Measurements from ENCODE around the gene ITSN1.
A peak's percentile ranks its signal among the peaks of the same experiment; 100 is the strongest.
"Not testable (repeated sequence)": the region's sequence is repeated elsewhere in the genome, so short reads cannot be mapped to it uniquely, and the experiment has no call there.

ITSN1 gene

GRCh38 chr21:33642027-33642895 is at the start of gene ITSN1:
TSS of gene ITSN1 (plus strand) at chr21:33642501. CDS start at chr21:33718829, 76,328 bp downstream.
- peak; percentile 99 to 100 (median 99) for DNase-seq (ENCODE audit: low read depth in 3 of 3)

GRCh38 chr21:33598051-33598450 is 44.2 kb upstream of the ITSN1 start:
- DNase-seq (ENCODE audit: low read depth in 3 of 3) = no peak

GRCh38 chr21:33608559-33608958 is 33.7 kb upstream of the ITSN1 start:
- DNase-seq (ENCODE audit: low read depth in 3 of 3) = no peak

GRCh38 chr21:33611006-33611744 is 31.1 kb upstream of the ITSN1 start:
- DNase-seq (ENCODE audit: low read depth in 3 of 3) = no peak

GRCh38 chr21:33617565-33617964 is 24.7 kb upstream of the ITSN1 start:
- not testable (repeated sequence) for DNase-seq (ENCODE audit: low read depth in 3 of 3)

GRCh38 chr21:33618407-33618806 is 23.9 kb upstream of the ITSN1 start:
- DNase-seq (ENCODE audit: low read depth in 3 of 3) = no peak

GRCh38 chr21:33619726-33620125 is 22.6 kb upstream of the ITSN1 start:
- no peak for DNase-seq (ENCODE audit: low read depth in 3 of 3)

GRCh38 chr21:33622253-33622652 is 20.0 kb upstream of the ITSN1 start:
- no peak for DNase-seq (ENCODE audit: low read depth in 3 of 3)

GRCh38 chr21:33626151-33626550 is 16.1 kb upstream of the ITSN1 start:
- not testable (repeated sequence) for DNase-seq (ENCODE audit: low read depth in 3 of 3)

- no peak for DNase-seq (ENCODE audit: low read depth in 3 of 3)
Measured at GRCh38 chr21:33634254-33634653, 8.0 kb upstream of the ITSN1 start.

- no peak for DNase-seq (ENCODE audit: low read depth in 3 of 3)
Measured at GRCh38 chr21:33640697-33641351, 1.5 kb upstream of the ITSN1 start.

GRCh38 chr21:33641352-33642026 is 812 bp upstream of the ITSN1 start, which contains the start of gene CRYZL1:
TSS of gene CRYZL1 (minus strand) at chr21:33641741. CDS start at chr21:33631551, 10,190 bp downstream.
- peak; percentile 99 to 100 (median 99) for DNase-seq (ENCODE audit: low read depth in 3 of 3)

GRCh38 chr21:33642896-33643657 is 776 bp downstream of the ITSN1 start:
- DNase-seq (ENCODE audit: low read depth in 3 of 3) = peak in 1 of 3 donors; percentile 26

- no peak for DNase-seq (ENCODE audit: low read depth in 3 of 3)
Measured at GRCh38 chr21:33643658-33644311, 1.5 kb downstream of the ITSN1 start.

GRCh38 chr21:33644383-33645074 is 2.2 kb downstream of the ITSN1 start:
- DNase-seq (ENCODE audit: low read depth in 3 of 3) = no peak

- no peak for DNase-seq (ENCODE audit: low read depth in 3 of 3)
Measured at GRCh38 chr21:33645730-33646129, 3.4 kb downstream of the ITSN1 start.

GRCh38 chr21:33647587-33647986 is 5.3 kb downstream of the ITSN1 start:
- DNase-seq (ENCODE audit: low read depth in 3 of 3) = no peak

- no peak for DNase-seq (ENCODE audit: low read depth in 3 of 3)
Measured at GRCh38 chr21:33648555-33648954, 6.3 kb downstream of the ITSN1 start.

- DNase-seq (ENCODE audit: low read depth in 3 of 3) = no peak
Measured at GRCh38 chr21:33650230-33650629, 7.9 kb downstream of the ITSN1 start.
